Measurements from ENCODE around the gene KRT79. TPM values are rescaled to one million over a fixed set of nuclear protein-coding genes. Genes with fewer than 3 reads are reported as not detected.

KRT79 gene
- total and polyA plus RNA-seq, 4 donors: not detected

GRCh38 chr12:52801773-52802172 is 32.3 kb downstream of the KRT79 start:
- no peak for DNase-seq (ENCODE audit: low spot score)
- Histone ChIP-seq H3K9ac (ENCODE audit: low read depth in 1 of 2, low read length in 2 of 2) (no peak overlapping the region), H3K36me3 (ENCODE audit: control insufficient read depth in 4 of 4, insufficient read depth in 3 of 4, low read depth in 1 of 4, low read length in 3 of 4) (no peaks in the 10 kb centered on the region), H3K27me3 (ENCODE audit: control insufficient read depth in 4 of 4, insufficient read depth in 4 of 4, low read length in 3 of 4) (no peaks in the 10 kb centered on the region), H3K4me1 (ENCODE audit: control insufficient read depth in 4 of 4, insufficient read depth in 4 of 4, low read length in 3 of 4) (no peaks in the 10 kb centered on the region), H3K27ac (ENCODE audit: low read depth in 1 of 2, low read length in 2 of 2) (no peak overlapping the region), H3K4me3 (ENCODE audit: low read depth in 1 of 3, low read length in 3 of 3) (no peak overlapping the region), H3K9me3 (ENCODE audit: control insufficient read depth in 4 of 4, low read length in 3 of 4) (no peaks in the 10 kb centered on the region)
- WGBS: 64% methylated on average over 3 of the region's 3 CpGs
- TF ChIP-seq GABPA (IDR thresholded peaks at IDR 0.05 in 1 of 2, conservative IDR thresholded peaks at IDR 0.05 in 1 of 2): no peak
- no peak for TF ChIP-seq TAF1 (conservative IDR thresholded peaks at IDR 0.05)
- TF ChIP-seq FOXA1 (IDR thresholded peaks at IDR 0.05): no peak
- TF ChIP-seq MAX (IDR thresholded peaks at IDR 0.05): no peak
- no peak for TF ChIP-seq CTCF (IDR thresholded peaks at IDR 0.05; ENCODE audit: low read depth, low read length, missing input control)
- no peak for TF ChIP-seq HNF4A (conservative IDR thresholded peaks at IDR 0.05)
- TF ChIP-seq RXRA (IDR thresholded peaks at IDR 0.05): no peak
- no peak for TF ChIP-seq FOXA2 (IDR thresholded peaks at IDR 0.05)
- TF ChIP-seq EGR1 (IDR thresholded peaks at IDR 0.05; ENCODE audit: low read depth in 2 of 2): no peak
- TF ChIP-seq RAD21 (IDR thresholded peaks at IDR 0.05): no peak
- TF ChIP-seq ATF3 (IDR thresholded peaks at IDR 0.05): no peak
- no peak for TF ChIP-seq REST (IDR thresholded peaks at IDR 0.05)
- TF ChIP-seq NR2F2 (IDR thresholded peaks at IDR 0.05): no peak
- TF ChIP-seq JUND (IDR thresholded peaks at IDR 0.05): no peak
- no peak for TF ChIP-seq ZBTB33 (IDR thresholded peaks at IDR 0.05)
- no peak for TF ChIP-seq YY1 (IDR thresholded peaks at IDR 0.05)
- TF ChIP-seq SP1 (IDR thresholded peaks at IDR 0.05): no peak
- TF ChIP-seq HNF4G (IDR thresholded peaks at IDR 0.05): no peak
